ENCODE data around the gene PYDC2. TPM values are rescaled to one million over a fixed set of nuclear protein-coding genes. Genes with fewer than 3 reads are reported as not detected.

The PYDC2 gene
- total and polyA plus RNA-seq, 10 of the 15 experiments (the other 5 are each of a cell fraction or from before 2014, with no cell fraction given), result not detected

DNA sequence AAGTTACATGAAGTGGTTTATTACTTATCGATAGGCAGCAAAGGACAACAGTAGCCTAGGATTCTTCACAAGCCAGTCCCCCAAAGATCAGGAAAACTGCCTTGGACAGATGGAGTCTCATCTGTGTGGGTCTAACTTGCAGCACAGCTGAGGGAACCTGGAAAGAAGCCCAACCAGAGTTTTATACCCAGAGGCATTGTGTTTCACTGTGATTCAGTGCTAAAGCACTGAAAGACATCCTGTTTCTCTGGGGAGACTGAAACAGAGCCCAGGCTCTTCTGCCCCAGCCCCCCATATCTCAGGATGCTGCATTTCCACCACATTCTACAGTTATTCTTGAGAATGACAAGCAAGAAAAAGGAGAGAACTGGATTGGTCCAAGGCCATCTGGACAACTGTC is 48.2 kb upstream of the PYDC2 start:
- FAIRE-seq (no peak), ATAC-seq (no peak; the same call in 2 of the 3 replicates), DNase-seq (ENCODE audit: low read depth, low spot score) (no peak)
- Histone ChIP-seq H4K20me1 (ENCODE audit: control insufficient read depth, insufficient read depth) (no peaks in the 10 kb centered on the region), H3K4me3 (no peak overlapping the region), H3K79me2 (ENCODE audit: control insufficient read depth, insufficient read depth, low read length) (no peaks in the 10 kb centered on the region), H3K27ac (ENCODE audit: control insufficient read depth, insufficient read depth) (no peak overlapping the region), H3K9me3 (replicated peaks; ENCODE audit: control insufficient read depth, insufficient read depth, low read length) (peaks cover 2% of the 10 kb centered on the region; the same call in 1 of the 3 replicates), H3K4me2 (ENCODE audit: control insufficient read depth, insufficient read depth) (no peak overlapping the region), H3K36me3 (ENCODE audit: control insufficient read depth in 2 of 2, insufficient read depth in 2 of 2, low read length in 1 of 2) (no peaks in the 10 kb centered on the region), H3K9ac (ENCODE audit: control insufficient read depth, insufficient read depth, low read length) (no peak overlapping the region), H2AFZ (ENCODE audit: control insufficient read depth, low read depth, low read length) (no peak overlapping the region), H3K4me1 (ENCODE audit: control insufficient read depth, insufficient read depth, low read length) (no peaks in the 10 kb centered on the region), H3K27me3 (replicated peaks in 1 of 2; ENCODE audit: control insufficient read depth in 2 of 2, insufficient read depth in 2 of 2, low read length in 1 of 2) (no peaks in the 10 kb centered on the region)
- POLR2A ChIA-PET, result no interaction called here
- BruUV-seq (replicated peaks), result no TSS peak
- in situ Hi-C loops (cut with MboI) (no loop called here), intact Hi-C loops (cut with micrococcal nuclease; ENCODE audit: unreplicated experiment) (loop anchor here (10.0 kb wide), 1 partner anchor 712 kb away; no protein-coding TSS in a partner anchor)
- no peak for TF ChIP-seq ATF2 (IDR thresholded peaks at IDR 0.05; ENCODE audit: low read length)
- no peak for TF ChIP-seq BRCA1 (IDR thresholded peaks at IDR 0.05; ENCODE audit: low read depth, low read length)
- no peak for TF ChIP-seq TAF1 (IDR thresholded peaks at IDR 0.05; ENCODE audit: borderline replicate concordance, low read depth, low read length)
- no peak for TF ChIP-seq ZNF217 (IDR thresholded peaks at IDR 0.05)
- no peak for TF ChIP-seq CEBPB (IDR thresholded peaks at IDR 0.05; ENCODE audit: borderline replicate concordance in 1 of 2, low read depth in 2 of 2, low read length in 2 of 2)
- TF ChIP-seq IRF5 (IDR thresholded peaks at IDR 0.05; ENCODE audit: borderline replicate concordance), result no peak
- TF ChIP-seq ZNF274 (IDR thresholded peaks at IDR 0.05; ENCODE audit: insufficient read depth, insufficient read length), result no peak
- TF ChIP-seq ASH2L (IDR thresholded peaks at IDR 0.05; ENCODE audit: borderline replicate concordance, low read depth), result no peak
- TF ChIP-seq CHD2 (IDR thresholded peaks at IDR 0.05; ENCODE audit: borderline replicate concordance, low read depth, low read length), result no peak
- TF ChIP-seq, protein P1, sequence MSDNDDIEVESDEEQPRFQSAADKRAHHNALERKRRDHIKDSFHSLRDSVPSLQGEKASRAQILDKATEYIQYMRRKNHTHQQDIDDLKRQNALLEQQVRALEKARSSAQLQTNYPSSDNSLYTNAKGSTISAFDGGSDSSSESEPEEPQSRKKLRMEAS (IDR thresholded peaks at IDR 0.05; ENCODE audit: low read depth, low read length), result no peak
- TF ChIP-seq, protein P2, sequence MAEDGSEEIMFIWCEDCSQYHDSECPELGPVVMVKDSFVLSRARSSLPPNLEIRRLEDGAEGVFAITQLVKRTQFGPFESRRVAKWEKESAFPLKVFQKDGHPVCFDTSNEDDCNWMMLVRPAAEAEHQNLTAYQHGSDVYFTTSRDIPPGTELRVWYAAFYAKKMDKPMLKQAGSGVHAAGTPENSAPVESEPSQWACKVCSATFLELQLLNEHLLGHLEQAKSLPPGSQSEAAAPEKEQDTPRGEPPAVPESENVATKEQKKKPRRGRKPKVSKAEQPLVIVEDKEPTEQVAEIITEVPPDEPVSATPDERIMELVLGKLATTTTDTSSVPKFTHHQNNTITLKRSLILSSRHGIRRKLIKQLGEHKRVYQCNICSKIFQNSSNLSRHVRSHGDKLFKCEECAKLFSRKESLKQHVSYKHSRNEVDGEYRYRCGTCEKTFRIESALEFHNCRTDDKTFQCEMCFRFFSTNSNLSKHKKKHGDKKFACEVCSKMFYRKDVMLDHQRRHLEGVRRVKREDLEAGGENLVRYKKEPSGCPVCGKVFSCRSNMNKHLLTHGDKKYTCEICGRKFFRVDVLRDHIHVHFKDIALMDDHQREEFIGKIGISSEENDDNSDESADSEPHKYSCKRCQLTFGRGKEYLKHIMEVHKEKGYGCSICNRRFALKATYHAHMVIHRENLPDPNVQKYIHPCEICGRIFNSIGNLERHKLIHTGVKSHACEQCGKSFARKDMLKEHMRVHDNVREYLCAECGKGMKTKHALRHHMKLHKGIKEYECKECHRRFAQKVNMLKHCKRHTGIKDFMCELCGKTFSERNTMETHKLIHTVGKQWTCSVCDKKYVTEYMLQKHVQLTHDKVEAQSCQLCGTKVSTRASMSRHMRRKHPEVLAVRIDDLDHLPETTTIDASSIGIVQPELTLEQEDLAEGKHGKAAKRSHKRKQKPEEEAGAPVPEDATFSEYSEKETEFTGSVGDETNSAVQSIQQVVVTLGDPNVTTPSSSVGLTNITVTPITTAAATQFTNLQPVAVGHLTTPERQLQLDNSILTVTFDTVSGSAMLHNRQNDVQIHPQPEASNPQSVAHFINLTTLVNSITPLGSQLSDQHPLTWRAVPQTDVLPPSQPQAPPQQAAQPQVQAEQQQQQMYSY (CRISPR knock-in tag; IDR thresholded peaks at IDR 0.05), result no peak
- TF ChIP-seq E4F1 (IDR thresholded peaks at IDR 0.05; ENCODE audit: borderline replicate concordance, partially characterized antibody), result no peak
- no peak for TF ChIP-seq YY1 (IDR thresholded peaks at IDR 0.05; ENCODE audit: low read depth, low read length)
- SMC1A ChIA-PET (ENCODE audit: uncharacterized antibody, unreplicated experiment), result interaction anchor here (2.7 kb wide), 1 partner anchor 1010 kb away, joined by 8 read pairs; no protein-coding TSS in a partner anchor
- RAD21 ChIA-PET (ENCODE audit: unreplicated experiment), result no interaction called here
- WGBS (ENCODE audit: insufficient coverage, insufficient replicate concordance, low lambda C conversion rate, missing lambda C conversion rate), result 100% methylated on average over 1 of the region's 1 CpG
- CTCF ChIA-PET, result no interaction called here

Data from GM12878 (cell line).